GM21367 (cell line): ENCODE measurements around the gene FAM135A.
"Not testable (repeated sequence)": the region's sequence is repeated elsewhere in the genome, so short reads cannot be mapped to it uniquely, and the experiment has no call there.

ENCODE experiments used
- ATAC-seq: cut with Tn5 transposase; IDR thresholded peaks from one replicate; pipeline ENCODE4 v1.9.1; 2021; ENCODE audit not compliant: unreplicated experiment

The FAM135A gene

GRCh38 chr6:70456735-70457134 is 43.4 kb downstream of the FAM135A start:
- no peak for ATAC-seq

- ATAC-seq, result no peak
These were observed 45.9 kb downstream of the FAM135A start for GRCh38 chr6:70459235-70459634.

- ATAC-seq, result not testable (repeated sequence)
These were observed 46.4 kb downstream of the FAM135A start for GRCh38 chr6:70459699-70460098.

- no peak for ATAC-seq
These were observed 56.7 kb downstream of the FAM135A start for GRCh38 chr6:70470016-70470415.

- not testable (repeated sequence) for ATAC-seq
These were observed 57.2 kb downstream of the FAM135A start for GRCh38 chr6:70470510-70470909.

- ATAC-seq, result no peak
These were observed 61.4 kb downstream of the FAM135A start for GRCh38 chr6:70474751-70475150.

GRCh38 chr6:70479236-70479635 is 65.9 kb downstream of the FAM135A start:
- ATAC-seq, result no peak

GRCh38 chr6:70486638-70487037 is 73.3 kb downstream of the FAM135A start:
- ATAC-seq, result not testable (repeated sequence)

- no peak for ATAC-seq
These were observed 76.1 kb downstream of the FAM135A start for GRCh38 chr6:70489364-70489763.

GRCh38 chr6:70494833-70495232 is 81.5 kb downstream of the FAM135A start:
- ATAC-seq, result no peak

- ATAC-seq, result not testable (repeated sequence)
These were observed 82.5 kb downstream of the FAM135A start for GRCh38 chr6:70495790-70496189.

GRCh38 chr6:70502484-70502883 is 89.2 kb downstream of the FAM135A start:
- ATAC-seq, result no peak

- no peak for ATAC-seq
These were observed 90.6 kb downstream of the FAM135A start for GRCh38 chr6:70503813-70504465.

GRCh38 chr6:70506321-70506720 is 93.0 kb downstream of the FAM135A start:
- no peak for ATAC-seq

- no peak for ATAC-seq
These were observed 93.9 kb downstream of the FAM135A start for GRCh38 chr6:70507161-70507560.

GRCh38 chr6:70508953-70509352 is 95.6 kb downstream of the FAM135A start:
- ATAC-seq, result no peak

- ATAC-seq, result no peak
These were observed 97.3 kb downstream of the FAM135A start for GRCh38 chr6:70510600-70510999.

GRCh38 chr6:70518723-70519122 is 105.4 kb downstream of the FAM135A start:
- no peak for ATAC-seq

GRCh38 chr6:70520575-70520974 is 107.3 kb downstream of the FAM135A start:
- ATAC-seq, result no peak

GRCh38 chr6:70524721-70525286 is 111.5 kb downstream of the FAM135A start:
- no peak for ATAC-seq

- ATAC-seq, result no peak
These were observed 113.9 kb downstream of the FAM135A start for GRCh38 chr6:70527071-70527737.

GRCh38 chr6:70530023-70530422 is 116.7 kb downstream of the FAM135A start:
- ATAC-seq, result no peak
